Measurements from ENCODE around the gene ZMIZ1.

- TF ChIP-seq CTCF (IDR thresholded peaks at IDR 0.05) (no peak), ZFX (IDR thresholded peaks at IDR 0.05; ENCODE audit: borderline replicate concordance) (no peak)
Measured at GRCh38 chr10:79026806-79027146, 42.0 kb upstream of the ZMIZ1 start.
